Measurements from ENCODE around the gene HIPK2.
"Not testable (repeated sequence)": the region's sequence is repeated elsewhere in the genome, so short reads cannot be mapped to it uniquely, and the experiment has no call there.

Gene HIPK2

GRCh38 chr7:139571651-139572050 is 206.1 kb downstream of the HIPK2 start:
- DNase-seq = no peak

DNA sequence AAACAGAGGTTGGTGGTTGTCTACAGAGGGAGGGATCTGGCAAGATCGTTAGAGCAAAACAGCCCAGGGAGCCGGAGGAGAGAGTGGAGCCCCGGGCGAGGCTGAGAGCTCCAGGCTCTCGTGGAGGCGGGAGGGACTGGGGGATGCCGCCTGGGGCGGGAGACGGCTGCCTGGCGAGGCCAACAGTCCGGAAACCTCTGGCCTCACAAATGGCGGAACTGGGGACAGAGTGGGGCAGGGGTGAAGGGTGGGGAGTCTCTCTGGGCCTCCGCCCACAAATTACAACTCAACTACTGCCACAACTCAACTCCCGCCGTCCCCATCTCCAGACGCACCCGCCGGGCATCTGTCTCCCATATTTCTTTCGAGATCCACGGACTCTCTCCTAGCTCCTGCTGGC is 206.6 kb downstream of the HIPK2 start:
- DNase-seq = no peak

DNA sequence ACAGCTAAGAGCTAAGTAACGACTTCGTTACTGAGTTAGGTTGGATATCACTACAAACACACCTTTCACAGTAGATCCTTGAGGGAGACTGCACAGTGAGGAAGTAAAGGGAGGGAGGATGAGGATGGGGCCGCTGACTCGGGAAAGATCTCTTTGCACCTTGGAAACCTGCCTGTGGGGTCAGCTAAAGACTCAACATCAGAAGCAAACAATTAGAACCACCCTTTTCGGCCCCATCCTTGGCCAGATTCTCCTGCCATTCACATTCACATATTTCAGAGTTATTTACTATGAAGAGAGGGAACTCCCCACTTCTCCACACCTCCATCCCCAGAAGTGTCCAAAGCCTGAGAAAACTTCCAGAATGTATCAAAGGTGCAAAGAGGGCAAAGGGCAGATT is 207.2 kb downstream of the HIPK2 start:
- no peak for DNase-seq

DNA sequence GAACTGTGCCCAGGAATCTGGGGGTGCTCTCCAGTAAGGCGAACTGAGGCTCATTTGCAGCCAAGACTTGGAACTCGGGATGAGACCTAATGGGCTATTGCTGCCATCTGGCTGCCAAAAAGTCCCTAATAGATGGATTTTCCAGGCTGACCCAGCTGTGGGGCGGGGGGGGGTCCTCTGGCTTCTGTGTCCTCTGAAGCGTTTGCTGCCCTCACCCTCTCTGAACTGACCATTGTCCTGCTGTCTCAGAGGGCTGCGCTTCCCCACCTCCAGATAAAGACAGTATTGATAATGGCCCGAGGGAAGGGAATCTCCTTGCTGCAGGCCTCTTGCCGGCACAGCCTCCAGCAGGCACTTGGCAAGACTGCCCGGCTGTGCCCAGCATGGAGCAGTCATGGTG is 207.7 kb downstream of the HIPK2 start:
- DNase-seq = peak in 43 of 51 donors; percentile 8 to 85 (median 52)

DNA sequence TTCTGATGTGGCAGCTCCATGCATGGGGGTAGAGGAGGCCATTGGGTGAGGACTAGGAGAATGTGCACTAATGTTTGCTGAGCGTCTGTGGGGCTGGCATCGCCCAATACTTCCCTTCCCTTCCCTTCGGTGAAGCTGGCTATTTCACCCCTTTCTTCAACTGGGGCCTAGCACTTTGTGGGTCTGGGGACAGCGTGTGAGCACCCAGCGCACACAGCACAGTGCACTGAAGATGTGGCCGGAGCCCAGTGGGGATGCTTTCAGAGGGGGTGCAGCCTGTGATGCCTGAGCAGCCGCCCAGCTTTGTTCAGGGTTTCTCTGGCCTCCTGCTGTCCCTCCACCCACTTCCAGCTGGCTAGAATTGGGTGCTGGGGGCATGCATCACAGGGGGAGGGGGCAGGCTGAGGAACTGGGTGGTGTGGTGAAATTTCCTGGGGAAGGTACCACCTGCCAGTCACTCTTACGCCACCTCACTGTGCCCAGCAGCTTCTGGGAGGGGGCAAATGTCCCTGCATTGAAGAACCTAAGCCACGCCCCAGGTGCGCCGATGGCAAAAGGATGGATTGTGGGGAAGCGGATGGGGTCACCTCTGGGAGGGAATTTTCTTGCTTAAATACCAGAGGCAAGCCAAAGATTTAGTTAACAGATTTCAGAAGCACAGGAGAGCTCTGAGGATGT is 208.8 kb downstream of the HIPK2 start:
- DNase-seq = no peak

DNA sequence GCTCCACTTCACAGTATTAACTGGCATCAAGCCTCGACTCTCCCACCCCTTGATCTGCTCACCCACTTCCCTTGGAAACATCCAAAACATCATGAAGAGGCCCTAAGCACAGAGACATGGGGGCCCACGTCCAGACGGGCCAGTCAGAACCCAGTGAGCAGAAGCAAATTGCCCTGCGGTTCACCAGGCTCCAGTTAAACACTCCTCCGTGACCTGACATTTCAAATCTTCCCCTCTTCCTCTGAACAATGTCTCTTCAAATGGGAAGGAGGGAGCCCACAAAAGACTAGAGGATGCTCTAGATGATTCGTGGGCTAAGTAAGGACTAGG is 209.5 kb downstream of the HIPK2 start:
- no peak for DNase-seq

- no peak for DNase-seq
These were observed 210.0 kb downstream of the HIPK2 start for GRCh38 chr7:139567647-139568345.

DNA sequence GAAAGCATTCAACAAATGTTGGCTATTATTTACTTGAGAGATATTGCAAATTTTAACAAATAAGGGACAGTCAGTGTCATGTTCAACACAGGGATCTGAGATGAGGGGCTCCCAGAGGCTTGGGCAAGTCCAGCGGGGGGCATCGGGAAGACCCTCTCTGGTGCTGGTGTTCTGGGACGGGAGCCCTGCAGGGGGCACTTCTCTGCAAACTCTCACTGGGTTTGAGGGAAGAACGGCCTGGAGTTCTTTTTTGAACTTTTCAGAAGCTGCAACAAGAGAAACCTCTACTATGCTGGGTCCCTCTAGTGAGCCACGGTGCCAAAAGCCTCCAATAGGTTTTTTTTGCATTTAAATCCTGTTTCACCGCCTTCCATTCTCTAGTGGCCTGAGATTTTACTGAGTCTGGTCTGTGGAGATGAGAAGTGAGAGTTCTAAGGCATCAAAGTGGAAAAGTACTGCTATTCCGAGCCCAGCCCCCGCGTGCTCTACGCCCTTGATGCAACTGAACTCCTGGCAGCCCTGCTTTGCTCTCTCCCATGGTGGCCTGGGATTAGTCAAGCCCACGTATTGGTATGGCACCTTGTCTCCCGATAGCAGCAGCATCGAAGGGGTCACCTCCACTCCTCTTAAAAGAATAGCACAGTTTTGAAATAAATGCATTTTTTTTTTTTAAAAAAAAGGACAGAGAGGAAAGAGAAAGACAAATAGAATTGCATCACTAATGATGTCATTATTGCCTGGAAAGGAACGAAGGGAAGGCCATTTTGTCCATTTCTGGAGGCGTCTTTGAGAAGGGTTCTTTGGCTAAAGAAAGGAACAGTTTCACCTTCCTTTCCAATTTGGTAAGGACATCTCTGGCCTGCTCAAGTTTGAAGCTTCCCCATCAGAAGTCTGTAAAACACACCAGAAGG is 210.8 kb downstream of the HIPK2 start:
- no peak for DNase-seq

DNA sequence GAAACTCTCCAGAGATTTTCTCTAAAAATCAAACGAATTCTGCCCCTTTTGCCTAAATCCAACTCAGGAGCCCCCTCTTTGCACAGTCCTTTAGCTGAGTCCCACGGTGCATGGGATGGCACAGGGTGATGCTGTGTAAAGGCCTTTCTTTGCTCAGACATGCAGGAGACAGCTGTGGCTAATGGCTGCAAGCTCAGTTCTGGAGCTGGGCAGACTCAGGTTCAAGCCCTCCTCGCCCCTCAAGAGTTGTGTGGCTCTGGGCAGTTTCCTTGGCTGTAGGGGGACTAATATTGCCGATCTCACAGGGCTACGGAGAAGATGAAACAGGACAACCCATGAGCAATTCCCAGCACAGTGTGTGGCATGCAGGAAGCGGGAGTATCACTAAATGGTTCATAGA is 211.7 kb downstream of the HIPK2 start:
- no peak for DNase-seq

DNA sequence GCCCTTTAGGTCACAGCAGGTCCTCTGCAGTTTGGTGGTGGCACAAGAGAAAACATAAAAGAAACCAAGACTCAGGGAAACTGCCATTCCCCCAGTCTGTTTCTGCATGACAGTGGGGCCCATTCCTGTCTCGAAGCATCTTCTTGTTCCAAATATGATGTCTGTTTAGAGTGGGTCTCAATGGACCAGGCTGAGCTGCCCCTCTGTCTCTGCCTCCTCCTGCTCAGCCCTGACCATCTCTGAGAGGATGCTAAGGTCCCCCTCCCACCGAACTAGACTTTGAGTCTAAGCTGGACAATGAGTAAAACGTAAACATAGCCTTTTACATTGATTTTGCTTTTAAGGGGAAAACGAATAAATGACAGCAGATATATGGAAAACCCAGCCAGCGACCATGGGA is 213.9 kb downstream of the HIPK2 start:
- DNase-seq = no peak

- DNase-seq = no peak
These were observed 214.7 kb downstream of the HIPK2 start for GRCh38 chr7:139562961-139563565.

GRCh38 chr7:139562491-139562890 is 215.3 kb downstream of the HIPK2 start:
- no peak for DNase-seq

GRCh38 chr7:139560678-139561077 is 217.1 kb downstream of the HIPK2 start:
- DNase-seq = no peak

- DNase-seq = no peak
These were observed 217.6 kb downstream of the HIPK2 start for GRCh38 chr7:139560199-139560598.

GRCh38 chr7:139559364-139560105 is 218.3 kb downstream of the HIPK2 start:
- no peak for DNase-seq

DNA sequence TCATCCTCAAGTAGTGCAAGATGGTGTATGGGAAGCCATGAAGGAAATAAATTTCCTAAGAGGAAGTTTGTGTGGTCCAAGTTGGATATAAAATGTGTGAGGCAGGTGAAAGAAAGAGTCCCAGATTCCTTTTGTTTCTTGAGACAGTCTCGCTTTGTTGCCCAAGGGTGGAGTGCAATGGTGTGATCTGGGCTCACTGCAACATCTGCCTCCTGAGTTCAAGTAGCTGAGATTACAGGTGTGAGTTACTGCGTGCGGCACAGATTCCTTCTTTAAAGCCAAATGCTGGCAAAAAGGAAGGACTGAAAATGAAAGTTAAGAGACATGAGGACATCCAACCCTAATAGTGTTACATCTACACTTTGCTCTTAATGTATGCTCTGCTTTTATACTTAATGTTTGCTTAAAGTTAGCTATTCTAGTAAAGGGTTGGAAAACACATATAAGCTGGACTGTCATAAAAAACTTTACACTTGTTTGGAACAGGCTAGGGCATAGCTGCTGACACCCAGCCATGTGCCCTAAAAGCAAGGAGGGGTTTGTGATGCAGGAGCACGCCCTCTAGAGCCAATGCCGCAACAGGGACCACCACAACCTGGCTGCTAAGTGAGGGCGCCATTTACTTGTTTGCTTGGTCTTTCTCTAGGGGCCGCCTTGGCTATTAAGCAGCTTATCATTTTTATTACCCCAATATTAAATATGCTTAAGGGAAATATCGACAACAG is 219.8 kb downstream of the HIPK2 start:
- DNase-seq = no peak

- not testable (repeated sequence) for DNase-seq
These were observed 223.7 kb downstream of the HIPK2 start for GRCh38 chr7:139553991-139554700.

- DNase-seq = no peak
These were observed 229.3 kb downstream of the HIPK2 start for GRCh38 chr7:139548302-139549028.

DNA sequence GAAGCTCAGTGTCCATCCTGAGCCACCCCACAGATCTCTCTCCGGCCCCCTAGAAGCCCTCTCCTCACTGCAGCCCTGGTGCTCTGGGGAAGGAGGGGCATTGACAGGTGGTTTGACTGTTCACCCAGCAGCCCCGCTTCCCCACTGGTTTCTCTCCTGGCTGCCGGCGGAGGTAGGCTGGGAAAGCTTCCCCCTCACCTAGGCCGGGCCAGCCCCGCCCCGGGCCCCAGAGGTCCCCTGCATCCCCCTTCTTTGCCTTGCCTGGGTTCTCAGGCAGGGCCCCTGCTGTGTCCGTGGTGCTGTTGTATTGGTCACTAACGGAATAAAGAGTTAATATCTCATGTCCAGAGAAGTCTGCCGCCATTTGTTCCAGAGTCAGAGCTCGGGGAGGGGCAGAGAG is 233.2 kb downstream of the HIPK2 start:
- no peak for DNase-seq

All from hypothalamus (tissue), 51 donors.